HepG2 (cell line): ENCODE measurements around the gene MMP28. TPM values are rescaled to one million over a fixed set of nuclear protein-coding genes. Genes with fewer than 3 reads are reported as not detected.

ENCODE experiments used
- HNRNPLL ChIP-seq: fragments of 200-400 bp; formaldehyde crosslinking; IDR thresholded peaks from 2 replicates; pipeline ENCODE4 v1.6.1; 2017; ENCODE audit warnings: mild to moderate bottlenecking, low read depth, low read length; ENCODE audit not compliant: poor library complexity, severe bottlenecking
- HOXA5 ChIP-seq: sonication (generic); formaldehyde crosslinking; IDR thresholded peaks from 2 replicates; pipeline ENCODE4 v1.4.0; 2020; ENCODE audit warnings: missing genetic modification reagents
- PRPF4 ChIP-seq: fragments of 200-400 bp; formaldehyde crosslinking; IDR thresholded peaks from 2 replicates; pipeline ENCODE4 v1.6.1; 2016; ENCODE audit warnings: low read length, low read depth; ENCODE audit not compliant: poor library complexity, severe bottlenecking
- SP4 ChIP-seq: sonication (generic); formaldehyde crosslinking; IDR thresholded peaks from 2 replicates; pipeline ENCODE4 v1.8.1; 2023; ENCODE audit warnings: mild to moderate bottlenecking, missing genetic modification reagents
- TCF12 ChIP-seq, 2 experiments: fragments of 450-650 bp in 1 of 2; sonication (generic) in 1 of 2; formaldehyde crosslinking in 1 of 2; IDR thresholded peaks; 2 replicates each; pipeline versions ENCODE4 v1.6.1 to v1.8.0; 2017 to 2022; ENCODE audit warnings: antibody characterized with exemption in 1 of 2, mild to moderate bottlenecking in 1 of 2, missing genetic modification reagents in 1 of 2, moderate library complexity in 1 of 2
- ZNF326 ChIP-seq: sonication (generic); formaldehyde crosslinking; IDR thresholded peaks from 2 replicates; pipeline ENCODE4 v1.4.0; 2020; ENCODE audit warnings: missing genetic modification reagents, borderline replicate concordance
- polyA plus RNA-seq, 8 experiments: library from polyadenylated mRNA; depleted of rRNA in 3 of 8; stranded (reverse) in 7 of 8; unstranded in 1 of 8; fragments of >200 nt; fragmentation: Illumina TruSeq in 4 of 8; extraction: Trizol in 4 of 8; gene quantifications; 2 replicates each; pipeline versions ENCODE4 v1.2.1 to v1.2.3, GENCODE V29; 2011 to 2016; ENCODE audit warnings: low read depth in 4 of 8, missing spikeins in 1 of 8, mixed read lengths in 1 of 8; ENCODE audit not compliant: insufficient read depth in 1 of 8
- total RNA-seq, 5 experiments: library from RNA; depleted of rRNA; stranded (reverse); fragments of >200 nt; fragmentation: Illumina TruSeq; extraction: Trizol; gene quantifications; 2 replicates each; pipeline ENCODE4 v1.2.3, GENCODE V29; 2016; ENCODE audit warnings: low read depth in 1 of 5
- TF ChIP-seq, protein P1 (sequence below): sonication (generic); formaldehyde crosslinking; IDR thresholded peaks from 2 replicates; pipeline ENCODE4 v1.4.0; 2020; ENCODE audit warnings: missing genetic modification reagents
- TF ChIP-seq, protein P2 (sequence below): sonication (generic); formaldehyde crosslinking; IDR thresholded peaks from 2 replicates; pipeline ENCODE4 v1.9.0; 2022; ENCODE audit warnings: missing genetic modification reagents, mild to moderate bottlenecking, borderline replicate concordance
- TF ChIP-seq, protein P3 (sequence below): sonication (generic); formaldehyde crosslinking; IDR thresholded peaks from 2 replicates; pipeline ENCODE4 v1.8.1; 2022; ENCODE audit warnings: mild to moderate bottlenecking, missing genetic modification reagents
- TF ChIP-seq, protein P4 (sequence below): sonication (generic); formaldehyde crosslinking; IDR thresholded peaks from 2 replicates; pipeline ENCODE4 v1.4.0; 2020; ENCODE audit warnings: missing genetic modification reagents
- TF ChIP-seq, protein P5 (sequence below): sonication (generic); formaldehyde crosslinking; conservative IDR thresholded peaks from 2 replicates; pipeline ENCODE4 v1.4.0; 2020; ENCODE audit warnings: missing genetic modification reagents
- TF ChIP-seq, protein P6 (sequence below): sonication (generic); formaldehyde crosslinking; IDR thresholded peaks from 2 replicates; pipeline ENCODE4 v1.4.0; 2020; ENCODE audit warnings: missing genetic modification reagents, borderline replicate concordance

MMP28 gene
- total and polyA plus RNA-seq, 2 of the 13 experiments (the other 11 are each of a cell fraction or from before 2014, with no cell fraction given), result not detected

DNA sequence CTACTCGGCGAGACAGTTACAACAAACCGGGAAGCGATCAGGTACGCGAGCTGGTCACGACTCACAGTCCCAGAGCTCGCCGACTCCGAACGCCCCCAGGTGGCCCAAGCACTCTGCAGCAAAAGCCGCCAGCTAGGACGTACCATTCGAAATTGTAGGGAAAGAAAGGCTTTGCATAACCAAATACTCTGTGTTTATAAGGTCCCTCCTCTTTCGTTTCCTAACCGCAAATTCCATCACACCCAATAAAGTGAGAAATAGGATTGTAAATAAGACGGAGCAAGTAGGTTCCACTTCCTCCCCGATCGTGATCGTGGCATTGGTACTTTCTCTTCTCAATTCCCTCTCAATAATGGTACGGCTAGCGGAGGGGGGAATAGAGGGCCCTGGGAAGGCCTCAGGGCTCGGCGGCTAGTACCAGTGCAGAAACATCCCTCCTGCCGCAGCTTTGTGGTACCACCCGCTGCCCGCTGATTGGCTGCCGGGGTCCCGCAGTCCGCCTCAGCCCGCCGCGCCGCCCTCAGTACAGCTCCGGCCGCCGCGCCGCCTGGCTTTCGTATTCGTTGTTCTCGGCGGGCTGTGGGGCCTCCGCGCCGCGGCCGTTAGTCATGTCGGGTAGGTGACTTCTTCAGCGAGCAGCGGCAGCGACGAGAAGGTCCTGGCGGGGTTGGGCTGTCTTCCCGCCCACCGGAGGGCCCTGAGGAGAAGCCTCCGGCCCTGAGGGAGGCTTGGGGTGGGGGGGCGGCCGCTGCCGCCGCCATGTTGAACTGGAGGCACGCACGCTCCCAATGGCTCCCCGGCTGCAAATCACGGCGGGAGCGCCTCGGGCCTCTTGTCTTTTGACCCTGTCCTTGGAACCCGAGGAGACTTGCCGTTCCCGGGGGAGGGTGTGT, 13.8 kb upstream of the MMP28 start, which contains the start of gene TAF15 (continued):
- peak; percentile 56; the same call in 1 of the 2 replicates for TF ChIP-seq SP4 (CRISPR knock-in tag)
- no peak for TF ChIP-seq ZNF326
- no peak for TF ChIP-seq TCF12 (IDR thresholded peaks at IDR 0.05)
- no peak for TF ChIP-seq TCF12 (CRISPR knock-in tag; IDR thresholded peaks at IDR 0.05)
- TF ChIP-seq, protein P1, sequence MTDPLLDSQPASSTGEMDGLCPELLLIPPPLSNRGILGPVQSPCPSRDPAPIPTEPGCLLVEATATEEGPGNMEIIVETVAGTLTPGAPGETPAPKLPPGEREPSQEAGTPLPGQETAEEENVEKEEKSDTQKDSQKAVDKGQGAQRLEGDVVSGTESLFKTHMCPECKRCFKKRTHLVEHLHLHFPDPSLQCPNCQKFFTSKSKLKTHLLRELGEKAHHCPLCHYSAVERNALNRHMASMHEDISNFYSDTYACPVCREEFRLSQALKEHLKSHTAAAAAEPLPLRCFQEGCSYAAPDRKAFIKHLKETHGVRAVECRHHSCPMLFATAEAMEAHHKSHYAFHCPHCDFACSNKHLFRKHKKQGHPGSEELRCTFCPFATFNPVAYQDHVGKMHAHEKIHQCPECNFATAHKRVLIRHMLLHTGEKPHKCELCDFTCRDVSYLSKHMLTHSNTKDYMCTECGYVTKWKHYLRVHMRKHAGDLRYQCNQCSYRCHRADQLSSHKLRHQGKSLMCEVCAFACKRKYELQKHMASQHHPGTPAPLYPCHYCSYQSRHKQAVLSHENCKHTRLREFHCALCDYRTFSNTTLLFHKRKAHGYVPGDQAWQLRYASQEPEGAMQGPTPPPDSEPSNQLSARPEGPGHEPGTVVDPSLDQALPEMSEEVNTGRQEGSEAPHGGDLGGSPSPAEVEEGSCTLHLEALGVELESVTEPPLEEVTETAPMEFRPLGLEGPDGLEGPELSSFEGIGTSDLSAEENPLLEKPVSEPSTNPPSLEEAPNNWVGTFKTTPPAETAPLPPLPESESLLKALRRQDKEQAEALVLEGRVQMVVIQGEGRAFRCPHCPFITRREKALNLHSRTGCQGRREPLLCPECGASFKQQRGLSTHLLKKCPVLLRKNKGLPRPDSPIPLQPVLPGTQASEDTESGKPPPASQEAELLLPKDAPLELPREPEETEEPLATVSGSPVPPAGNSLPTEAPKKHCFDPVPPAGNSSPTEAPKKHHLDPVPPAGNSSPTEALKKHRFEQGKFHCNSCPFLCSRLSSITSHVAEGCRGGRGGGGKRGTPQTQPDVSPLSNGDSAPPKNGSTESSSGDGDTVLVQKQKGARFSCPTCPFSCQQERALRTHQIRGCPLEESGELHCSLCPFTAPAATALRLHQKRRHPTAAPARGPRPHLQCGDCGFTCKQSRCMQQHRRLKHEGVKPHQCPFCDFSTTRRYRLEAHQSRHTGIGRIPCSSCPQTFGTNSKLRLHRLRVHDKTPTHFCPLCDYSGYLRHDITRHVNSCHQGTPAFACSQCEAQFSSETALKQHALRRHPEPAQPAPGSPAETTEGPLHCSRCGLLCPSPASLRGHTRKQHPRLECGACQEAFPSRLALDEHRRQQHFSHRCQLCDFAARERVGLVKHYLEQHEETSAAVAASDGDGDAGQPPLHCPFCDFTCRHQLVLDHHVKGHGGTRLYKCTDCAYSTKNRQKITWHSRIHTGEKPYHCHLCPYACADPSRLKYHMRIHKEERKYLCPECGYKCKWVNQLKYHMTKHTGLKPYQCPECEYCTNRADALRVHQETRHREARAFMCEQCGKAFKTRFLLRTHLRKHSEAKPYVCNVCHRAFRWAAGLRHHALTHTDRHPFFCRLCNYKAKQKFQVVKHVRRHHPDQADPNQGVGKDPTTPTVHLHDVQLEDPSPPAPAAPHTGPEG, result peak; percentile 56; the same call in 1 of the 2 replicates
- TF ChIP-seq, protein P2, sequence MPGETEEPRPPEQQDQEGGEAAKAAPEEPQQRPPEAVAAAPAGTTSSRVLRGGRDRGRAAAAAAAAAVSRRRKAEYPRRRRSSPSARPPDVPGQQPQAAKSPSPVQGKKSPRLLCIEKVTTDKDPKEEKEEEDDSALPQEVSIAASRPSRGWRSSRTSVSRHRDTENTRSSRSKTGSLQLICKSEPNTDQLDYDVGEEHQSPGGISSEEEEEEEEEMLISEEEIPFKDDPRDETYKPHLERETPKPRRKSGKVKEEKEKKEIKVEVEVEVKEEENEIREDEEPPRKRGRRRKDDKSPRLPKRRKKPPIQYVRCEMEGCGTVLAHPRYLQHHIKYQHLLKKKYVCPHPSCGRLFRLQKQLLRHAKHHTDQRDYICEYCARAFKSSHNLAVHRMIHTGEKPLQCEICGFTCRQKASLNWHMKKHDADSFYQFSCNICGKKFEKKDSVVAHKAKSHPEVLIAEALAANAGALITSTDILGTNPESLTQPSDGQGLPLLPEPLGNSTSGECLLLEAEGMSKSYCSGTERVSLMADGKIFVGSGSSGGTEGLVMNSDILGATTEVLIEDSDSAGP, result peak; percentile 86; the same call in 1 of the 2 replicates
- TF ChIP-seq HNRNPLL, result peak; percentile 67
- TF ChIP-seq HOXA5 (CRISPR knock-in tag), result peak; percentile 56; the same call in 1 of the 2 replicates
- TF ChIP-seq, protein P3, sequence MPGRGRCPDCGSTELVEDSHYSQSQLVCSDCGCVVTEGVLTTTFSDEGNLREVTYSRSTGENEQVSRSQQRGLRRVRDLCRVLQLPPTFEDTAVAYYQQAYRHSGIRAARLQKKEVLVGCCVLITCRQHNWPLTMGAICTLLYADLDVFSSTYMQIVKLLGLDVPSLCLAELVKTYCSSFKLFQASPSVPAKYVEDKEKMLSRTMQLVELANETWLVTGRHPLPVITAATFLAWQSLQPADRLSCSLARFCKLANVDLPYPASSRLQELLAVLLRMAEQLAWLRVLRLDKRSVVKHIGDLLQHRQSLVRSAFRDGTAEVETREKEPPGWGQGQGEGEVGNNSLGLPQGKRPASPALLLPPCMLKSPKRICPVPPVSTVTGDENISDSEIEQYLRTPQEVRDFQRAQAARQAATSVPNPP, result no peak
- TF ChIP-seq, protein P4, sequence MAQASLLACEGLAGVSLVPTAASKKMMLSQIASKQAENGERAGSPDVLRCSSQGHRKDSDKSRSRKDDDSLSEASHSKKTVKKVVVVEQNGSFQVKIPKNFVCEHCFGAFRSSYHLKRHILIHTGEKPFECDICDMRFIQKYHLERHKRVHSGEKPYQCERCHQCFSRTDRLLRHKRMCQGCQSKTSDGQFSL (CRISPR knock-in tag), result peak; percentile 100
- TF ChIP-seq, protein P5, sequence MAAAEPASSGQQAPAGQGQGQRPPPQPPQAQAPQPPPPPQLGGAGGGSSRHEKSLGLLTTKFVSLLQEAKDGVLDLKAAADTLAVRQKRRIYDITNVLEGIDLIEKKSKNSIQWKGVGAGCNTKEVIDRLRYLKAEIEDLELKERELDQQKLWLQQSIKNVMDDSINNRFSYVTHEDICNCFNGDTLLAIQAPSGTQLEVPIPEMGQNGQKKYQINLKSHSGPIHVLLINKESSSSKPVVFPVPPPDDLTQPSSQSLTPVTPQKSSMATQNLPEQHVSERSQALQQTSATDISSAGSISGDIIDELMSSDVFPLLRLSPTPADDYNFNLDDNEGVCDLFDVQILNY, result peak; percentile 79
- TF ChIP-seq PRPF4, result no peak
- TF ChIP-seq, protein P6, sequence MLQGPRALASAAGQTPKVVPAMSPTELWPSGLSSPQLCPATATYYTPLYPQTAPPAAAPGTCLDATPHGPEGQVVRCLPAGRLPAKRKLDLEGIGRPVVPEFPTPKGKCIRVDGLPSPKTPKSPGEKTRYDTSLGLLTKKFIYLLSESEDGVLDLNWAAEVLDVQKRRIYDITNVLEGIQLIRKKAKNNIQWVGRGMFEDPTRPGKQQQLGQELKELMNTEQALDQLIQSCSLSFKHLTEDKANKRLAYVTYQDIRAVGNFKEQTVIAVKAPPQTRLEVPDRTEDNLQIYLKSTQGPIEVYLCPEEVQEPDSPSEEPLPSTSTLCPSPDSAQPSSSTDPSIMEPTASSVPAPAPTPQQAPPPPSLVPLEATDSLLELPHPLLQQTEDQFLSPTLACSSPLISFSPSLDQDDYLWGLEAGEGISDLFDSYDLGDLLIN (CRISPR knock-in tag), result no peak
